ENCODE data around the gene C5orf34.
"Not testable (repeated sequence)": the region's sequence is repeated elsewhere in the genome, so short reads cannot be mapped to it uniquely, and the experiment has no call there.

C5orf34 gene, protein sequence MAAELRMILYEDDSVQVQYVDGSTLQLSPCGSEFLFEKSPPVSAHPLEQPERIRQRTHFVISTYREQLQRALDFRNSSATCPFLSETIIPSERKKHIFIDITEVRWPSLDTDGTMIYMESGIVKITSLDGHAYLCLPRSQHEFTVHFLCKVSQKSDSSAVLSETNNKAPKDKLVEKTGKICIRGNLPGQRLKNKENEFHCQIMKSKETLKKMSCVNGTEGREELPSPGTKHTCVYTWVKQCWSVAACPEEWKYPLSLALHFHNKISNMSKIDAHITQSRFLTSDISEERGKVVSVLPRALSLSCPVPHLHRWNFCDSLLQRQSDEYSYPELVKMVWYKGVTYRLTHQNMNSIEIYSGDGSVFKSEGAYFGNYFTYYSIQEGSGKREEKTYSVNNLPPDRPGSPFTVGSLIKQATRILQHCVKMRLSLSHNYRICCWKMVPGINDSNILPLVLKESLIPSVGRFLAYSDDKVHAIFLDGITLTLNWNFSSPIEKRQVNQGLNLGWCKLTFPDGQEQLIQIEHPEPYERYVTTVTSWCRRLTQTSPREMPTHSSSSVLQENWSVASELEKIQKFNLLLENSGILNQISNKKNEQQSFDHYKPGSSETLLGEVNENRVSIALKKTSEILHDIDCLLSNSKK

DNA sequence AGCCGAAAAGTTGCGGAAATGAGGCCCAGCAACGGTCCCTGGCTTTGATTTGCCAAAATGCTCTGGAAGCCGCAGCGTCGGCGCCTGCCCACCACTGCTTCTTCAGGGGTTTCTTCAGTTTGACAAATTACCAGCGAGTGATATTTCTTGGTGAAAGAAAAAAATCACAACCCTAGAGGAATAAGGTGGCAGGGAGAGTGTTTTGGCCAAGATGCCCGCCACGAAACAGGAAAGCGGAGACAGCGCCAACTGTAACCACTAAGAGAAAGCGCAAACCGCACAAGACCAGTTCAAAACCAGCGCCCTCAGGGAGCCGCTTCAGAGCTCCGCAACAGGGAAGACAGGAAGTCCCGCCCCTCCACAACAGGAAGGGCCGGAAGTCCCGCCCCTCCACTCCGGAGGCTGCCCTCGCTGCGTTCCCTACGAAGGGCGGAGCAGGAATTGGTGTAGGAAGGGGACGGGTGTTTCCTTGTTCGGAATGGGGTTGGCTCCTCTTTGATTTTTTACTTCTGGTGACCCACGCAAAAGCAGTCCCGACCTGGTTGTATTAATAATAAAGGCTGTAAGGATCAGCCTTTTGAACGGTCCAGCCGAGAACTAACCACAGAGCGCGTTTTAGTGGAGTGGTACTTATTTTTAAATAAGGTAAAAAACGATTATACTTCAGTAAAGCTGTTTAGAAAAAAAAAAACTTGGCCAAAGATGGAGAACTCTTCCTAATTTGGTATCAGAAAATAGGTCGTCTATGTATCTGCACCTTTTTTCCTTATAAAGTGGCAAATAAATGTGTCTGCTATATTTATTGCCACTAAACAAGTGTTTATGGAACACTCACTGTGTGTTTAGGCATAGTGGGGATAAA is at the start of gene C5orf34:
C5orf34 (minus strand) TSS at position 333 of the 862 bp plus-strand sequence. CDS start 5,809 bp downstream, outside the sequence.
- DNase-seq (peak; percentile 98), ATAC-seq (peak; percentile 100)

DNA sequence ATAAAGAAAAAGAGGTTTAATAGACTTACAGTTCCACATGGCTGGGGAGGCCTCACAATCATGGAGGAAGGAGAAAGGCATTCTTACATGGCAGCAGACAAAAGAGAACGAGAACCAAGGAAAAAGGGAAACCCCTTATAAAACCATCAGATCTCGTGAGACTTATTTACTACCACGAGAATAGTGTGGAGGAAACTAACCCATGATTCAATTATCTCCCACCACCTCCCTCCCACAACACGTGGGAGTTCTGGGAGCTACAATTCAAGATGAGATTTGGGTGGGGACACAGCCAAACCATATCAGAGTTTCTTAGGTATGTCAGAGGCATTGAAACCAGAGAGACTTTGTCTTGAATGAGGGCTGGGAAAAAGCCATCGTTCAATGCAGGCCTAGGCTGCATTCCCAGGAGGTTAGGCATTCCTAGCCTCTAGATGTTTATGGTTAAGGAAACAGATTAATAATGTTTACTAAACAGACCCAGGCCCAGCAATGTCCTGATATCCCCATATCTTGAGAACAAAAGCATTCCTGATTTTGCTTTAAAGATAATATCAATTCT is 49.4 kb upstream of the C5orf34 start:
- DNase-seq = no peak
- no peak for ATAC-seq

DNA sequence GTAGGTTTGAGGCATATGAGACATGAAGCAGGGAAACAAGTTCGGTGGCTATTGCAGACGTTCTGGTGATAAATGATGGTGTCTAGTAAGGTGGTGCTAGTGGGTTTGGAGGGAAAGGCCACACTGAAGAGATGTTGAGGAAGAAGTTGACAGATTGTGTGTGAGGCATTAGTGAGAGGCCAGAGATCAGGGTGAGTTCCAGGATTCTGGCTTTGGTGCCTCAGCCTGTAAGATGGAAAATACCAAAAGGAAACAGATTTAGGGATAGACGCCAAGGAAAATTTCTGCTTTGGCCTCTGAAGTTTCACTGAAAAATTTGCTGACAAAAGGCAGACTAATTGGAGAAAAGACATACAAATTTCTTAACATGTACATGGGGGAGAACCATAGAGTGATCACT is 48.4 kb upstream of the C5orf34 start:
- DNase-seq (no peak), ATAC-seq (no peak)

DNA sequence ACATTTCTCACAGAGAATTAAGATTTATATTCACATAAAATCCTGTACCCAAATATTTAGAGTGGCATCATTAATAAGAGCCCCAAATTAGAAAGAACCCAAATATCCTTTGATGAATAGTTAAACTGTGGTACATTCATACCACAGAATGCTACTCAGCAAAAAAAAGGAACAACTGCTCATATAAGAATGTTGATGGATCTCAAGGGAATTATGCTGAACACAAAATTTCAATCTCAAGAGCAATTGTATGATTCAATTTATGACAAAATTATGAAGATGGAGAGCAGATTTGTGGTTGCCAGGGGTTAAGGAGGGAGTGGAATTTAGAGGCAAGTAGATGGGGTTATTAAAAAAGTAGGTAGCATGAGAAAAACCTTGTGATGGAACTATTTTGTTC is 46.4 kb upstream of the C5orf34 start:
- DNase-seq = no peak
- ATAC-seq = no peak

DNA sequence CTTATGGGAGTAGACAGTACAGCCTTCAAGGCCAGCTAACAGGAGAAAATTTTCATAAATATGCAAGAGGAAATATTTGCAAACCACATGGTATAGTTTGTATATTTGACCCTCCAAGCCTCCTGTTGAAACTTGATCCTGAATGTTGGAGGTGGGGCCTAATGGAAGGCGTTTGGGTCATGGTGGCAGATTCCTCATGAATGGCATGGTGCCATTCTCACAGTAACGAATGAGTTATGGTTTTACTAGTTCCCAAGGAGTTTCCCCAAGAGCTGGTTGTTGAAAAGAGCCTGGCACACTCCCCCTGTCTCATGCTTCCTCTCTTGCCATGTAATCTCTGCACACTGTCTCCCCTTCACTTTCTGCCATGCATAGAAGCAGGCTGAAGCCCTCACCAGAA is 45.2 kb upstream of the C5orf34 start:
- ATAC-seq = no peak
- DNase-seq = no peak

DNA sequence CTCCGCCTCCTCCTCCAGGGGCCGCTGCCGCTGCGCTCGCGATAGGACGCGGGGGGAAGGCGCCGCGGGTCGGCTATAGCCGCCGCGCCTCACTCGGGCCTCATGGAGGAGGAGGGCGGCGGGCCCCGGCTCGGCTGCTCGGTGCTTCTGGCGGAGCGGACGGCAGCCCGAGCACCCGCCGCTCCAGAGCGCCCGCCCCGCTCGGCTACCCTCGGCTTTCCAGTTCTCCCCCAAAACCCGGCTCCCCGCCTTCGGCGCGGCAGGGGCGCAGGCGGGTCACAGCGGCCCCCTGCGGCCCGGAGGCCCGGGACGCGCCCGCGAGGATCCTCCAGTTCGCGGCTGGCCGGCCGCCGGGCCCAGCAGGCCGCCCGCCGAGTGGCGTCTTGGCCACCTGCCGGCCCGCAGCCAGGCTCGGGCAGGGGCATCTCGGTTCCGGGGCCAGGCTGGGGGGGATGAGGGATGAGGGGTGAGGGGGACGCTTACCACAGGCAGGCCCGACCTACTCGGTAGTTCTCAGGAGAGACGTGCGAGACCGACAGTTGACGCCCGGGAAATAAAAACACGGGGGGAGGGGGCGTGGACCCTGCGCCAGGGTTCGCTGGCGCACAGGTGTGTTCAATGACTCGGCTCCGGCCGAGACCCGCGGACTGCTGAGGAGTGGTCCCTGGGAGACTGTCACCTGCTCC is 42.1 kb upstream of the C5orf34 start, which contains the start of gene PAIP1:
PAIP1 (minus strand) TSS at position 221 of the 686 bp plus-strand sequence. CDS start 231 bp downstream, outside the sequence.
- peak; percentile 81 for ATAC-seq
- peak; percentile 85 for DNase-seq

DNA sequence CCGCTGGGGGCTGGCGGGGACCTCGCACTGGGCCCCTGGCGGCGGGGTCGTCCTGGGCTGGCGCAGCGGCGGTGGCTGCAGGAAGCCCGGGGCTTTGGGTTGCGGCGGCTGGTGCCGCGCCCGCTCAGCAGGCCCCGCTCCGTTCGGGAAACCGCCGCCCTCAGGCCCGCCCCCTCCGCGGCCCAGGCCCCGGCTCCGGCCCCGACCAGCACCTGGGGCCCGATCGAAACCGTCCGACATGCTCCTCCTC is 41.6 kb upstream of the C5orf34 start:
- ATAC-seq = peak; percentile 91
- DNase-seq = not testable (repeated sequence)

DNA sequence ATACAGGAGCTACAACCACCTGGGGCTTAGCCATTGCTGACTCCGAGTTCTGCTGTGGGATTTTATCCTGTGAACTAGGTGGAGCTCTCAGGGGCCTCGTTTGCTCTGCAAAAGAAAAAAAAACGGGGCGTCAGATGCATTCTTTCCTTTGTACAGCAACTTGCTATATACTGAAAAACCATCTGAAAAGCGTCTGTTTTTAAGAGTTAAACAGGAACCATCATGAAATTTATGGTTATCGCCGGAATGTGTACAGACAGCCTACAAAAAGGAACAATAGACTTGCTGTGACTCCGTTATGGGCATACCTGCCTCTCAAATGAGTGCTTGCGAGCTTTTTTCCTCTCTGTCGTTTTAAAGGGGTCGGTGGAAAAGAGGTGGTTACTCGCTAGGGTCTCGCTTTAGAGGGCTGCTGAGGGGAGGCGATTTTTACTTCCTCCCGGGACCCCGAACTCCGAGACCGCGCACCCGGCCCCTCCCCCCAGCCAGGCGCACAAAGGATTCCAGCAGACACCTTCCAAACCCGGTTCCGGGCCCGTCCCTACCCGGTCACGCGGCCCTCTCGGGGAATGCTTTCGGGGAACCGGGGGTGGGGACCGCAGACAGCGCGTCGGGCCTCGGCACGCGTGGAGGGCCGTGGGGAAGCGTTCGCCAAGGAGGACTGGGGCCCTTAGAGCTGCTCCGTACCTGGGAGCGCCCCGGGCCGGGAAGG is 41.1 kb upstream of the C5orf34 start:
- no peak for ATAC-seq

DNA sequence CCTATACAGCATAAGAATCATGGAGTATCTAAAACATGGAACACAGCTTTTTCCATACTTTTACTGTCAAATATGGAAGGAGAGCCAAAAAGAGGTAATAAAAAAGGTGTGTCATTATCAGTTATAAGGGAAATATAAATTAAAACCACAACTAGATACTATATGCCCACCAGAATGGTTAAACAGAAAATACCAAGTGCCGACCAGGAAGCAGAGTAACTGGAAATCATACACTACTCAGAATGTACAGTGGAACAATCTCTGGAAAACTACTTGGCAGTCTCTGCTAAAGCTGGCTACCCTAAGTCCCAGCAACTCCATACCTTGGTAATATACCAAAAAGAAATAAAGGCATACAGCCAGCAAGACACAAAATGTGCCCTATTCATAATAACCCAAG is 39.5 kb upstream of the C5orf34 start:
- DNase-seq (no peak), ATAC-seq (no peak)

More for the DNA sequence above, 41.1 kb upstream of the C5orf34 start:
- peak; percentile 71 for DNase-seq

DNA sequence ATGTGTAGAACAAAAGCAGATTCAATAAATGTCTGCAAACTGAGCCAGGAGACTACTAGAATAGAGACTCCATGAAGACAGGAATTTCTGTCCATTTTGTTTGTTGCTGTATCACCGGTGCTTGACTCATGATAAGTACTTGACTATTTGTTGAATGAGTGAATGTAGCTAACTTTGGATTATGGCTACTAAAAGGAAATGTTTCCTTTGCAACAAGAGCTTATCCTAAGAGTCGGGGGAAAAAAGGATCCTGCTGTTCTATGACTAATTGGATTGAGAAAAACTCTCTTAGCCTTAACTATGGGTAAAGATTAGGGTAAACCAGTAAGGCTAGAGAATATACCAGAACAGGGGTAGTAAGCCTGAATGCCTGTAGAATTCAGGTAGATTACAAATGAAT is 38.4 kb upstream of the C5orf34 start:
- DNase-seq (no peak), ATAC-seq (no peak)

DNA sequence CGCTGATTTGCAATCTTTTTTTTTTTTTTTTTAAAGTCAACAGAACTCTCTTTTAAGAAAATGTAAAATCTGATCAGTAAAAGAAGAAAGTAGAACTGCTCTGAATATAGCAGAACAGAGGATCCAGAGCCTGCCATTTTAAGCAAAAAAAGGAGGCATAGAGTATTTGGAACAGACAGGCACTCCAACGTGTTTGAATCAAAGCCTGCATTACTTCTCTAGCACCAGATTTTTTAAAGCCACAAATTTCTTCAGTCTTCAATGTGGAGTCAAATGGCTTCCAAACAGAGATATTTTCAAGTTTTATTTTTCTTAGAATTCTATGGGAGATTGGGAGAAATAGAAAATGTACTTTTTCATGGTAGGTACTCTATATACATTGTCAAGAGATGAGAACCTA is 36.8 kb upstream of the C5orf34 start:
- ATAC-seq (no peak), DNase-seq (no peak)

DNA sequence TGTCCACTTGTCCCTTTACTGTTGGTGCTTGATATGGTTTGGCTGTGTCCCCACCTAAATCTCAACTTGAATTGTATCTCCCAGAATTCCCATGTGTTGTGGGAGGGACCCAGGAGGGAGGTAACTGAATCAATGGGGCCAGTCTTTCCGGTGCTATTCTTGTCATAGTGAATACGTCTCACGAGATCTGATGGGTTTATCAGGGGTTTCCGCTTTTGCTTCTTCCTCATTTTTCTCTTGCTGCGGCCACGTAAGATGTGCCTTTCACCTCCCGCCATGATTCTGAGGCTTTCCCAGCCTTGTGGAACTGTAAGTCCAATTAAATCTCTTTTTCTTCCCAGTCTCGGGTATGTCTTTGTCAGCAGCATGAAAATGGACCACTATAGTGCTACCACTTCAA is 34.3 kb upstream of the C5orf34 start:
- DNase-seq, ATAC-seq: not testable (repeated sequence)

DNA sequence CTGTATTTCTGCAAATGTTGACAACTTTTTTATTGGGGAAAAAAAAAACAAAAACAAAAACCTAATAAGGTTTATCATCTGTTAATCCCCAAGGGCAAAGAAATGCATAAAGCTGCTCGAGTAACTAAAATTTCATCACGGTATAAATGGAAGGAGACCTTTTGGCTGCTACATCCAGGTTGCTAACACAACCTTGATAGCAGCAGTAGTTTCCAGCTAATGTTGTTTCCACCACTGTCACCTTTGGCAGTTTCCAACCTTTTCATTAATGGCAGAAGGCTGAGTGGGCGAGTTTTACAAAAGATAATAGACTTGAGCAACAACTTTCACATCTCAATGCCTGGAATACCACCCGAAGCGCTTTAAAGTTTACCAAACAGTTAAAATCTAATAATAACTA is 33.4 kb upstream of the C5orf34 start:
- no peak for DNase-seq
- no peak for ATAC-seq

DNA sequence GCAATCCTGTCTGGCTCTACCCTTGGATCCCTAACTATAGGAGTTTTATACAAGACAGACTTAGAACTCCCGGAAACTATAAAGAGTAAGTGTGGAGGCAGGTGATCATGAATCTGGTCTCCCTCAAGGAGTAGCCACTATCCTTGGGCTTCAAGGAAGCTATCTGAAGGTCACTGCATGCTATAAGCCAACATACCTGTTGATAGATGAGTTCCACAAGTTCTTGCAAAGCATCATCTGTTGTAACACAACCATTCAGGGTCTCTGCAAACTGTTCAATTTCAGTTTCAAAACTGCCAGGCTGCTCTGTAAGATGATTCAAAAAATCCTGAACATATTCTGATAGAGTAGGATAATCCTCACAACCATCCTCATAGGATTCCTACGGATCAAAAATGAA is 32.6 kb upstream of the C5orf34 start:
- DNase-seq (no peak), ATAC-seq (no peak)

DNA sequence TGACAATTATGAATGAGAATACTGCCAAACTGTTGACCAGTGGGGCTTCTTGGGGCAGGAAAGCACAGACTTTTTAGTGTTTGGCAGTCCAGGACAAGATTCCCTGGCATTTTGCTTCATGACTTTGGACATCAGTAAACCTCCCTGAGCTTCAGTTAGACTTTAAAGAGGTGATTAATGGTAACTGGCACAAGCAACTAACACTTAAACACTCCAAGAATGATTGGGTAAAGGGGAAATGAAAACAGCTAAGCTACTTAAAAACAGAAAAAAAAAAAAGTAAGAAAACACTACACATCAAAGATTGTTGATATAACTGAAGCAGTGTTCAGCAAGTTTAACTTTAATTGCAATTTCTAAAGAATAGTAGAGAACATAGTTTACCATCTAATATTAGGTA is 28.5 kb upstream of the C5orf34 start:
- DNase-seq = no peak
- ATAC-seq = no peak

DNA sequence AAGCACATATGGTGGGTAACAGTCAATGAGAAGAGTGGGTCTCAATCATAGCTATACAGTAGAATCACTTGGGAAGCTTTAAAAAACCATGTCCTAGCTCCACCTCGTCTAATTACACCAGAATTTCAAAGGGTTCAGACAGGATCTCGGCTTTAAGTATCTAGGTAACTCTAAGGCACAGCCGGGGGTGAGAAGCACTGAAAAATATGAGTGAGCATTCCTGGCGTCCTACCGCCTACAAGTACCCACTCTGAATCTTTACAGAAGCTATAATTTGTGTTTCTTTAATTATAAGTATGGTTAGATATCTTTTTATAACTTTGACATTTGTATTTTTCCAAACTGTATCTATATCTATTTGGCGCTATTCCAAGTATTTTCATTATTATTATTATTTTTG is 25.8 kb upstream of the C5orf34 start:
- ATAC-seq (no peak), DNase-seq (no peak)

DNA sequence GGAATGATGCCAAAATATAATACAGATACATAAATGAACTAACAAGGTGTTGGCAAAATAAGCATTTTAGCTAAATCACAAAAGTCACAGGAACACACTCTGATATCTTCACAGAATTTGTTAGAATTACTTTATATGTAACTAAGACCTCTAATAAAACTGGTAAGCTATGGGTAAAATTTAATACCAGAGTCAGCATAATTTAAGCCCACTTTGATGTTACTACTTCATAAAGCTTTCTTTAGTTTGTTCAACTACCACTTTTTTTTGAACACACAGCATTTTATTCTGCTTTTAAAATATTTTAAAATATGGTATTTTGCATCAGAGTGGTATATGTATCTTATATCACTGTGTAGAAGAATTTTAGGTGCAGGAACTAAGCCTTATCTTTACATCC is 22.0 kb upstream of the C5orf34 start:
- ATAC-seq = no peak
- DNase-seq = no peak

DNA sequence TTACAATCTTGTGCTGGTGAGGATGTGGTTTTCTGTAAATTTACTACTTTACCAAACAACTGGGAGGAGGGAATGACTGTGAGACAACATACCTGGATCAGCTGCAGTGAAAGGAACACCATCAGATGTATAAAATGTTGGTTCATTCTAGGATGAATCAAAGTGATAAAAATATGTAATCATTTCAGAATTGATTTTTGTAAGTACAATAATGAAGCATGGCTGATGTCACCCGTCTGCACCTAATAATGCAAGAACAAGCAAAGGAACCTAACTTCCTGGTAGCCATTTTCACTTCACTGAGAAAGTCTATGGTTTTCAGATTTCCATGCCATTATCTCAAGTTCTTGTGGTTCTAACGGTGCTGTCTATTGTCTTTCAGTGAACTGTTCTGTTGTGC is 18.7 kb upstream of the C5orf34 start:
- DNase-seq = no peak
- no peak for ATAC-seq

DNA sequence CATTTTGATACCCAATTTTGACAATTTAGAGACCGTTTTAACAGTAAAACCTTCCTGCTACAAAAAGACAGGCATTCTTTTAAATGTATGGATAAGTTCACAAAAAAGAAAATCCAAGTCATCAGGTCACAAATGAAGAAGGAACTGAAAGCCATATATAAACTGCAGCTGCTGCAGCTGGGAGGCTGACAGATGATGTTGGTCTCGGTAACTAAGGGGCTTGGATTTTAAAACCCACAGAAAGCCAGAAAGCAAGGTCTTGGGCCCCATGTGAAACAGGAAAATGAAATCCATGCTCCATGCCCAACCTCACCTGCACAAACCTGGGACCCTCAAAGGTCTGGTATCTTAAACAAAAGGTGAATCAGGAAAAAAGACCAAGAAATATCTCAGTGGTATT is 15.7 kb upstream of the C5orf34 start:
- ATAC-seq (no peak), DNase-seq (no peak)

DNA sequence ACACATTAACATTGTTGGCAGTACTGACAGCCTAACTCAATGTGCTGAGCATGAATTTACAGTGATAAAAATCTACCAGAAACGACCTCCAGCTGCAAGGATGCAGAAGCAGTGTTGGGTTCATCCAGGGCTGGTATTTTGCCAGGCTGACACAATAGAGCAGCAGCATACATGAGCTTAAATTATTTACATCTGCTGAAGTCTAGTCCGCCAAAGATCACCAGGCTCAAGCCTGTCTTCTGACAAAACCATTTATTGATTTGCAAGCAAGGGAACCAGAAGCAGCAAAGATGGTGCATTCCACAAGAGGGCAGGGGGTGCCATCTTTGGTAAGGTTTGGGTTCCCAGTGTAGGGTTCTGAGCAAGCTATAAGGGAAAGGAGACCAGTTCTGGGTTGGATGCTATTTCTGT is 8.7 kb upstream of the C5orf34 start:
- DNase-seq (no peak), ATAC-seq (no peak)

DNA sequence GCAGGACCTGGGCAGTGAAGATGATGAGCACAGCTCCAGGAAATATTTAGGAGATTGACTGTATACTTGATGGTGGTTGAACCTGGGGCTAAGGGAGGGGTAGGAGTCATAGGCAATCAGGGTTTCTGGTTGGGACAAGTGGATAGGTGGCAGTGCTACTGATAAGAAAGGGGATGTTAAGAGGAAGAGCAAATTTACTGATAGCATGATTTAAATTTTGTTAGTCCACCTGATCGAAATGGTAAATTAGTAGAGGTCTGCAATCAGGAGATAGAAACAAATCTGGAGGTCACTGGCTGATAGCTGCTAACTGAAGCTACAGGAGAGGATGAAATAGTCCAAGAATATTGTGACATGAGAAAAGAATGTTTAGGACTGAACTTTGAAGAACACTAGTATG is 5.7 kb upstream of the C5orf34 start:
- ATAC-seq = no peak
- no peak for DNase-seq

DNA sequence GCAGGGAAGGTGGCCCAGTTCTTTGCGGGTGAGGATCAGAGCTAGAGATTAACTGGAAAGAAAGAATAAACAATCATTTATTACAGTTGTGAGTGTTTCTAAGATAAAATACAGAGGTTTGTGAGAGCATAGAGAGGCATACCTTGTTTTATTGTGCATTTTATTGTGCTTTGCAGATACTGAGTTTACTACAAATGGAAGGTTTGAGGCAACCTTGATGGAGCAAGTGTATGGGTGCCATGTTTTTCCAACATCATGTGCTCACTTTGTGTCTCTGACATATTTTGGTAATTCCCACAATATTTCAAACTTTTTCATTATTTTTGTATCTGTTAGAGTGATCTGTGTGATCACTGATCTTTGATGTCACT is 715 bp upstream of the C5orf34 start:
- no peak for ATAC-seq
- no peak for DNase-seq

All from stimulated activated naive CD8-positive, alpha-beta T cell treated with anti-CD3 and anti-CD28 coated beads, Interleukin-15, Interleukin-2, amounts not matched to agents 100 U/mL and 50 U/mL, for 24 hours (primary cell).